ENCODE data around the gene DNAJC5.
"Not testable (repeated sequence)": the region's sequence is repeated elsewhere in the genome, so short reads cannot be mapped to it uniquely, and the experiment has no call there.

DNAJC5 gene

GRCh38 chr20:63969838-63970713, 75.2 kb downstream of the DNAJC5 start, which contains the start of gene ZNF512B:
Gene ZNF512B (minus strand): TSS chr20:63969930. CDS start chr20:63967950, 1,980 bp downstream.
- DNase-seq: peak; percentile 72

GRCh38 chr20:63970714-63971431, 75.9 kb downstream of the DNAJC5 start:
- DNase-seq: no peak

GRCh38 chr20:63971960-63972311, 77.0 kb downstream of the DNAJC5 start:
- not testable (repeated sequence) for DNase-seq

- no peak for DNase-seq
Observed at GRCh38 chr20:63972312-63973159, 77.6 kb downstream of the DNAJC5 start.

GRCh38 chr20:63973160-63973479, 78.2 kb downstream of the DNAJC5 start:
- no peak for DNase-seq

- peak; percentile 83 for DNase-seq
Observed at GRCh38 chr20:63973636-63974401, 78.9 kb downstream of the DNAJC5 start.

GRCh38 chr20:63974402-63975200, 79.7 kb downstream of the DNAJC5 start:
- DNase-seq: no peak

- DNase-seq: not testable (repeated sequence)
Observed at GRCh38 chr20:63976511-63976910, 81.6 kb downstream of the DNAJC5 start.

GRCh38 chr20:63976980-63977738, 82.2 kb downstream of the DNAJC5 start:
- DNase-seq: no peak

GRCh38 chr20:63977739-63978276, 82.9 kb downstream of the DNAJC5 start:
- DNase-seq: peak; percentile 70

GRCh38 chr20:63978319-63979228, 83.6 kb downstream of the DNAJC5 start:
- peak; percentile 75 for DNase-seq

GRCh38 chr20:63979229-63979556, 84.3 kb downstream of the DNAJC5 start:
- DNase-seq: no peak

GRCh38 chr20:63979557-63980316, 84.8 kb downstream of the DNAJC5 start, which contains the start of gene SAMD10:
Gene SAMD10 (minus strand): TSS chr20:63979642. CDS start chr20:63979467, 175 bp downstream.
- DNase-seq: peak; percentile 90

GRCh38 chr20:63980317-63980805, 85.4 kb downstream of the DNAJC5 start:
- peak; percentile 56 for DNase-seq

- peak; percentile 97 for DNase-seq
Observed at GRCh38 chr20:63980806-63981728, 86.1 kb downstream of the DNAJC5 start, which contains the start of gene PRPF6. Gene PRPF6 (plus strand): TSS chr20:63981132. CDS start chr20:63981246, 114 bp downstream.

GRCh38 chr20:63982937-63983336, 88.0 kb downstream of the DNAJC5 start:
- DNase-seq: no peak

Measured in activated CD4-positive, alpha-beta T cell treated with anti-CD3 and anti-CD28 coated beads for 48 hours (primary cell).